AML-193 (cell line): ENCODE measurements around the gene RUVBL1.

ENCODE experiments used
- DNase-seq, 2 experiments: peaks; one replicate each; lab custom pipeline; 2025; lab: John Stamatoyannopoulos, UW

RUVBL1 gene

DNA sequence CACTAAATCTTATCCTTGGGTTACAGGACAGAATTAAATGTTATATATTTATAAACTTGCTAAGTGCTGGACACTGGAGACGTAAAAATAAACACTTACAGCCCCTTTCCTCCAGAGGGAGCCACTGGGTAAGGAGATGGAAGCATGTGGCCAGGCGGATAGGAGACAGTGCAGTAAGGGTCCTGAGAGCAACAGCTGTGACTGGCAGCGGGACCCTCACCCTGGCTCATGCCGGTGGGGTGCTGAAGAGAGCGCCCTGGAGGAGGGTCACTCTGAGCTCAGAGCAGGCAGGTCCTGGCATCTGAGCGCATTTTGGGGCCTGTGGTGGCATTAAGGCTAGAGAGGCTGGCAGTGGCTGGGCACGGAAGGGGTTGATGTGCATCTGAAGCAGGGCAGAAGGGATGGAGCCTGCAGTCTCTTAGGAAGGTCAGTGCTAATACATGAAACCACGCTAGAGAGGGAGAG, 55.4 kb downstream of the RUVBL1 start:
- peak; percentile 49 to 73 for DNase-seq

DNA sequence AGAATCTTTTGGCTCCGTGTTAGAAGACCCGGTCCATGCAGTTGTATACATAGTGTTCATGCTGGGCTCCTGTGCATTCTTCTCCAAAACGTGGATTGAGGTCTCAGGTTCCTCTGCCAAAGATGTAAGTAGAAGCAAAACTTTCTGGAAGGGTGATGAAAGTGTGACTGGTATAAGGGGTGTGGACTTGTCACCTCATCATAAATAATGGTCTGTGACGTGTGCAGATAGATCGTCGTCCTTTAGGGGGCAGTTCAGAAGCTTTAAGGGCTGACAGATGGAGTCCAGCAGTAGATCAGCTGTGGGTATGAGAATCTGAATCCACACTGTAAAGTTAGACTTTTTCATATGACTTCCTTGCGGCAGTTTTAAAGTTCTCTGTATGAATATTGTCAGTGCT, 56.1 kb downstream of the RUVBL1 start:
- DNase-seq = no peak

DNA sequence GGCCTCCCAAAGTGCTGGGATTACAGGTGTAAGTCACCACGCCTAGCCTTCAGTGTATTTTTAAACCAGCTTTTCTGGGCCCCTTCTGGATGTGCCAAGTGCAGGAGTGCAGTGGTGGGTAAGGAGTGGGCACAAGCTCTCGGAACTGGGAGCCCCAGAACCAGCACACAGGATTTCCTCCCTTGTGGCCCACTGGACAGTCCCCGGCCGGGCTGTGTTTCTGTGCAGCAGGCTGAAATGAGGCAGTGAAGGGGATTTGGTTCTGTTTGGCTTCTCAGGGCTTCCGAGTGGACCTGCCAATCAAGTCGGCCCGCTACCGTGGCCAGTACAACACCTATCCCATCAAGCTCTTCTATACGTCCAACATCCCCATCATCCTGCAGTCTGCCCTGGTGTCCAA, 56.9 kb downstream of the RUVBL1 start:
- DNase-seq = no peak

DNA sequence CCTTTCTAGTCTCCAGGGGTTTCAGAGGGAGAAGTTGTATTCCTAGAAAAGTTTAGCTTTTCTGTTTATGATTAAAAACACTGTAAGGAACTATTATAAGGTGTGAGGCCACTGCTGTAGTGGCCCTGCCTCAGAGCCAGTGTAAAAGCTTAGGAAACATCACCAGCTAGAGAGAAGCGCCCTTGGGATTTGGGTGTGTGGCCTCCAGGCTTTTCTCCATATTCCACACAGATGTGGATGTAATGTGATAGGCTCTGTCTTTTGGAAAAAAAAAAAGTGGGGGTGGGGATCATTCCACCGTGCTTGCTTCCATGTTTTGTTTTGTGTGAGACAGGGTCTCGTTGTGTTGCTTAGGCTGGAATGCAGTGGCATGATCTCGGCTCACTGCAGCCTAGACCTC, 57.5 kb downstream of the RUVBL1 start:
- no peak for DNase-seq

DNA sequence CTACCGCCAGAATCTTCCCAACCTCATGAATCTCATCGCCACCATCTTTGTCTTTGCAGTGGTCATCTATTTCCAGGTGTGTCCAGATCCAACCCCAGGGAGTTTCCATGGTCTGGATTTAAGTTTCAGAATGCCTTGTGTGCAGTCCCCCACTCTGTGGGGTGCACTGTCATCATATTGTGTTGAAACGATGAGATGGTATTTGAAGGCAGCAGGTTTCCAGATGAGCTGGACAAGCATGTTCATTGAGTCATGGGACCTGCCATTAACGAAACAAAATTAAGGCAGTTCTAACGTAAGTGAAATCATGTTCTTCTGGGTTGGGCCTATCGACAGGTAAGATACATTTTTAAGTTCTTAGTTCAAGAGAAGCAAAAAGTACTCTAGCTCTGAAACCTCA, 58.6 kb downstream of the RUVBL1 start:
- DNase-seq = no peak

DNA sequence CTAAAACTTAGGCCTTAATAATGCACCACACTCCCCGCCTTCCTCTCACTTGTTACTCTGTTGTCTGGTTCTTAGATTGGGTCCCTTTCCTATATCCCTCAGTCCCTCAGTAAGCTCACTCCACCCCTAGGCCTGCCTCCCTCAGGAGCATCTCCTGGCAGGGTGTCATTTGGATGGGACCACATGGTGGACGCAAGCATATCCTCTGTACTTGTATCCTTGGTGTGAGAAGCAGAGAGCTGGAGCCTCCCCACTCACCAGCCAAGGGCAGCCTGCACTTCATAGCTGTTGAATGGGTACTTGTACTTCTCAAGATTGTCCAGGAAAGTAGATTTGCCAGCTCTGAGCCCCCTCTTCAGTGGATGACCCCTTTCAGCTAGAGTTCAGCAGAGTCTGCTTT, 59.7 kb downstream of the RUVBL1 start:
- no peak for DNase-seq

DNA sequence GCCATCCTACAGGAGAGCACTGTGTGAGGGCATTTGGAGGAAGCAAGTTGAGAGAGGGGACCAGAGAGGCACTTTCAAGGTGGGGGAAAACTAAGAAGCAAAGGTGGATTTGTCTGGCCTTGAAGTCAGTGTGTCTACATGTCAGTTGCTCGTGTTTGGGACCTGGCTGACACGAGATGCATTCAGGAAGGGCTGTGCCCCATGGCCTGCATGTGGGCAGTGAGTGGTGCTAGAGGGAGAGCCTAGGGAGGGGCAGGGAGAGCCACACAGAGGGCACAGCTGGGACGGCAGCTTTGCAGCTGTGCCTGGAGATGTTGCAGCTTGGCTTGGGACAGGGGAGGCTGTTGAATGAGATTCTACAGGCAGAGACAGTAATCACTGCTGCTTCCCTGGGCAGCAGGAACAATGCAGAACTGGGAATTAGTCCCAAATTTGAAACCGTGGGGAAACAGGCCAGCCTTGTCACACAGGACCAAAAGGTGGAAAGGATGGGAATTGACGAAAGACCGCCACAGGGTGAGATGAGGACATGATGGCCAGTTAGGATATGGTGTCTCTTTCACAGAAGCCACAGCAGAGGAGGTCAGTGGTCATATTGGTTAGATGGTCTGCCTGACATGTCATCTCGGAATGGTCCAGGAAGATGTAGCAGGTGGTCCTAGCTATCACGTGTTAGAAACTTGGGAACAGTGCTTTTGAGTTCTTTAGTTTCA, 61.4 kb downstream of the RUVBL1 start:
- no peak for DNase-seq

DNA sequence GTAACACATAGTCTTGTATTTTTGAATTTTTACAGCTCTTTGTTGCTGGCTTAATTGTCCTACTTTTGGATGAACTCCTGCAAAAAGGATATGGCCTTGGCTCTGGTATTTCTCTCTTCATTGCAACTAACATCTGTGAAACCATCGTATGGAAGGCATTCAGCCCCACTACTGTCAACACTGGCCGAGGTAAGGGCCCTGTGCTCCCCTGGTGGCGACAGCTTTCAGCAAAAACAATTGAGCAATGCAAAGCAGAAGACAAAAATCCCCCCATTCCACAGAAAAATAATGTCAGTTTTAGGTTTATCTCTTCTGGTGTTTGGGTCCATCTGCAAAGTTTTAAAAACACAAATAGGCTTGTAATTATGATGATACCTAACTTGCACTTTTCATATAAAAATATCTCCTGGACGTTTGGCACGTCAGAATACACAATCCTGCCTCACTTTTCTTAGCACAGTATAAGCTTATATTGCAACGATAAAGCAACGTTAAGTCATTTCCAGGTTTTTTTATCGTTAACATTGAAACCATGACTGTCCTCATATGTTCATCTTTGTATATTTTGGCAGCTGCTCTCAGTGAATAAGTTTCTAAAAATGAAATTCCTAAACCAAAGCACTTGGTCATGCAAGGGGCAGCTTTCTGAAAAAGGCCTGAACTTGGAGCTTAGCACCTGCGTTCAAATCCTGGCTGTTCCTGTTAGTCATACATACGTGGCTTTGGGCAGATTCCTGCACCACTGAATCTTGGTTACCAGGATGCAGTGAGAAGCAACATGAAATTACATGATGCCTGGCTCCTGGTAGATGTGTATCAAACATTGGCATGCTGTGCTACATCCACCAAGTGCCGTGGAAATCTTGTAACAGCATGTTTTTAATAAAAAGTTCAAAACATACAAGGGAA, 62.9 kb downstream of the RUVBL1 start:
- DNase-seq = no peak

DNA sequence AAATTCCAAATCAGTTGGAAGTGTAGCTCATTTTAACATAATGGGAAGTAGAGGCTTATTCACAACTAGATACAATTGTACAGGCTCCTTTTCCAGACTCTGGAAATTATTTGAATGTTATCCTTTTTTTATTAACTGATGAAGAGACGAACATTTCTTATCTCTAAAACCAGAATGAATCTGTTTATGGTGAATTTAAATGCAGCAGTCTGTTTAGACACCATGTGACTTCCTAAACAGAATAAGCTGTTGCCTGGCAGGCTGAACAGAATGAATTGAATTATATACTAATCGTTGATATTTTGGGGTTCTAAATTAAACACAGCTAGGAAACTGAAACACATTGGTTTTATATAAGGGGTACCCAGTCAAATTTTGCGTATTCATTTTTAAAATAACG, 67.4 kb downstream of the RUVBL1 start:
- DNase-seq = no peak

DNA sequence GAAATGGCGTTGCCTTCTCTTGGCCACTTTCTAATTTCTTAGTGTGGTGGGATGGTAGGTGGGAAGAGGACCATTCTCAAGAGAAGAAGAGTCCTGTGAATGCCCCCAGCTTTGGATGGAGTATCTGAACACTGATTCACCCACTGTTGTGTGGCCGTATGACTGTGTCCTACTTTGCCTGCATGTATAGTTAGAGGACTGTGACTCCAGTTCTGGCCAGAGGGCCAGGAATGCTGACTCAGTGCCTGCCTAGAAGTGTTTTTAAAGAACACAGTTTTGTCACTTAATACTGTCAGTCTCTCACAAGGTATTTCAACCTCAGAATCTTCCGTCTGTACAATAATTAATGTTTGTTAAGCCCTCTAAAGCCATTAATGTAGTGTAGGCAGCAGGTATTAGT, 69.2 kb downstream of the RUVBL1 start:
- DNase-seq = no peak

DNA sequence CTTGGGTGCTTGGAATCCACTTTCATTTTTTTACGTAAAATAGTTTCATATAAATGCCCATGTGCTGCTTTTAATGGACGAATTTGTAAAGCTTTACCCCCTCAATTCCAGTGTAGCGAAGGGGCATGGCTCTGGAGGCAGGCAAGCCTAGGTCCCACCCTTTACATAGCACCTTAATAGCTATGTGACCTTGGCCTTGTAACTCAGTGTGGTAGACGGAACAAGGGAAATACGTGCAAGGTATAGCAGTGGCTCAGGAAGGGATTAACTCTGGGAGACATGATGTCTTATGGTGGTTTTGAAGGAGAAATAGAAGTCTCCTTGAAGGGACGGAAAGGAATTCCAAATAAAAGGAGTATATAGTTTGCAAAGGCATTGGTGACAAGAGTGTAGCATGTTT, 70.0 kb downstream of the RUVBL1 start:
- no peak for DNase-seq

DNA sequence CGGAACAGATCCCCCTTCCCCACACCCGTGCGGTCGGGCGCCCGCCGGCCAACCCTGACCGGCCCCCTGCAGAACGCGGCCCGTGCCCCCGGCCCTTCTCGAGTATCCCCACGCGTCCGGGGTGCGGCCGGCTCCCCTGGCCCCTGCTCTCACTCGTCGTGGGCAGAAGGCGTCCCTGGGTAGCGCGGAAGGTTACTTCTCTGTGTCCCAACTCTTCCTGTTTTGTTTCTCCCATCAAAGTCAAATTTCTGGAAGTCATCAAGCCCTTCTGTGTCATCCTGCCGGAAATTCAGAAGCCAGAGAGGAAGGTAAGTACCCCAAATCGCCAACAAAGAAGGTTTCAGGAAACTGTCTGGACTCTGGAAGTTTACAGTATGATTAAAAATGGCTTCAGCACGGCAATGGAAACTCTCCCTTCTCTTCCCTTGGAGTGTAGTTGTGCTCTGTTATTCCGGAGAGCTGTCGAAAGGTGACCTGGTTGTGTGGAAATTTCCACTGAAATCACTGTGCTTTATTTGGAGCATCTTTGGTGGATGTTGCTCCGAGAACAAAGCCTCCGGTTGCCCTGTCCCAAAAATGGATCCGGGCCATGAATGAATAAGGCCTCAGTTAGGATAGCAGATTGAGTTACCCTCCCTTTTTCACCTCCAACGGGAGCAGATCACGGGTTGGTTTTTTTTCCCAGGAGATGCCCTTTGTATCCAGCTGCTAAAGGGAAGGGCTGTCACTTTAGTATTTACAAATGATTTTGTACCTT, 70.8 kb downstream of the RUVBL1 start:
- no peak for DNase-seq

DNA sequence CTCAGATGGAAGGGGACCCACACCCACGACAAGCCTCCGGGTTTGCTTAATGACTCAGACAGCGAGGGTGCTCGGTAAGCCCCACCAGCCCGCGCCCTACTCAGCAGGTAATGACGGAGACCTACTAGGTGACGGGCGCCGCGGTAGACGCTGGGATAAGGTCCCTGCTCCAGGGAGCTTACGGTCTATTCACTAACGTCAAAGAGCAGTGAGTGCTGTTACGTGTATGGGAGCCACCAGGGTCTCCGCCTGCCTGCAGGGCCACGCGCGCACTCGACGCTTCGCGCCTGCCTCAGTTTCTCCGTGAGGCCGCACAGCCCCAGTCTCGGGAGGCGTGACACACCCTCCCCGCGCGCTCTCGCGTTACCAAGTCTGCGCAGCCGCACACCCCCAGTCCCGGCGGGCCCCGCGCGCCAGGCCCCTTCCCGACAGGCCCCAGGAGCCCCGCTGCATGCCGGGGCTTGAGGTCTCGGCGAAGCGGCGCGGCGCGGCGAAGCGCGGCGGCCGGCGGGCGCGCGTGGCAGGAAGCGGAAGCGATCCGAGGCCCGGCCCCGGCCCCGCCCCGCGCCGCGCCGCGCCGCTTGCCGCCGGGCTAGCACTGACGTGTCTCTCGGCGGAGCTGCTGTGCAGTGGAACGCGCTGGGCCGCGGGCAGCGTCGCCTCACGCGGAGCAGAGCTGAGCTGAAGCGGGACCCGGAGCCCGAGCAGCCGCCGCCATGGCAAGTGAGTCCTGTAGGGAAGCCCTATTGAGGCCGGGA, 71.6 kb downstream of the RUVBL1 start, which contains the start of gene SEC61A1:
TSS of gene SEC61A1 (plus strand) at position 601 of the 758 bp plus-strand sequence. CDS start at position 717, 116 bp downstream.
- peak; percentile 91 to 95 for DNase-seq

DNA sequence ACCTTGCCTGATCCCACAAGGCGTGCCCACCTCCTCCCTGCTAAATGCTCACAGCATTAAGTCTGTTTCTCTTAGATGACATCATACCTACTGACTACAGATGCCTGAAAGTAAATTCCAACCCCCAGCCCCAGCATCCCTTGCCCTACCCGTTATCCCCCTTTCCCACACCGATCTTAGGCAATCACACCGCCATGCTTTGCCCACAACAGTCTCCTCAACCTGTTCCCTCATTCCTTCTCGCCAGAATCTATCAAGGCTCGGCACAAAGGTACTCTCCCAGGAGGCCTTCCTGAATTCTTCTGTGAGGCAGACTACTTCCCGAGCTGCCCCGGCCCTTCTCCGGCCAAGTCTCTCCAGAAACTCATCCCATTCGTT, 72.2 kb downstream of the RUVBL1 start:
- no peak for DNase-seq

DNA sequence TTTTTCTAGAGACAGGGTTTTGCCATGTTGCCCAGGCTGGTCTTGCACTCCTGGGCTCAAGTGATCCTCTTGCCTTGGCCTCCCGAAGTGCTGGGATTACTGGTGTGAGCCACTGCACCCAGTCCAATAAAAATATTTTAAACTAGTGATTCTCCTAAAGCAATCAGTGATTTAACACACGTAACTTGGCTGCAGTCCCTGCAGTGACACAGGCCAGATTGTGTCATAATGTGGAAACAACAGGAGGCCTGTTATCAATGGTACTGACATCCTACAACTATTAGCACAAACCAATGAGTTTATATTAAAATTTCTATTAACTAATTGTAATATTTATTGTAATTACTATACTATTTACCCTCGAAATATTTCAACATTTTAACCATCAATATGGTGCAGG, 73.0 kb downstream of the RUVBL1 start:
- no peak for DNase-seq

DNA sequence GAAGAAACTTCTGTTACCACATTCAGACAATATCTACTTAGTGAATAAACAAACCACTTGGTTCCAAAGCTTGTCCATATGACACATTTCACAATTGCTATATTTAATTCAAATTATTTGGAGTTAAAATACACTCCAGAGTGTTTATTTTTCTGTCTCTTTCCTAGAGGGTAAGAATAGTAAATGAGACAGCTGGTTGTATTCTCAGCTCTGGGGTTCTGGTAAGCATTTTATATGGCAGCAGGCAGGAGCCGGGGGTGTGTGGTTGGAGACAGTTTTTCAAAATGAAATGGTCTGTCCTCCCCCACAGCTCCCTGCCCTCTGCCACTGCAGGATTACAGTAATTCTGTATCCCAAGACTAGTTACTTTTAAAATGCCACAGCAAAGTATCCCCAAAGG, 82.3 kb downstream of the RUVBL1 start:
- no peak for DNase-seq

DNA sequence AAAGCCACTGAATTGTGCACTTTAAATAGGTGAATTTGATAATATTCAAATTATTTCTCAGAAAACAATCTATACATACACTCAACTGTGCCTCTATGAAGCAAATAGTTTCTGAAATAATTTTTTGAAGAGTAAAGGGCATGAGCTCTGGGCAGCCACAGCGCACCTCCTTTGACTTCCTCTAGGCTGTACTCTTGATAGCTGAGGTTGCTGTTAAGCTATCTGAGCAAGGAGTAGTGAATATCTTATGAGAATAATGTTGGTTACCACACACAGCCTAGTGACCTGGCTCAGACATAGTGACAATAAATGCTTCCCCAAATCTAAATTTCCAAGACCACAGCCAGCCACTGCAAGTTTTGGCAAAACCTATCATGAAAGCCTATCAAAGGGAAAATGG, 83.0 kb downstream of the RUVBL1 start:
- DNase-seq = no peak

DNA sequence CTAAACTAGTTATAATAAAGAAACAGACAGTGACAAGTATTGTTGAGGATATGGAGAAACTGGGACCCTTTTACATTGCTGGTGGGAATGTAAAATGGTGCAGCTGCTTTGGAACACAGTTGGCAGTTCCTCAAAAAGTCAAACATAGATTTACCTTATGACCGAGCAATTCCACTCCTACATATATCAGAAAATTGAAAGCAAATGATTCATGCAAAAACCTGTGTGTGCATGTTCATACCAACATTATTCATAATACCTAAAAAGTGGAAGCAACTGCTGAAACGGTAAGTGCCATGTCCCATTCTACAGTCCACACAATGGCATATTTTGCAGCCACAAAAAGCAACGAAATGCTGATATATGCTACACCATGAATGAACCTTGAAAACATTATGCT, 83.6 kb downstream of the RUVBL1 start:
- DNase-seq = no peak

DNA sequence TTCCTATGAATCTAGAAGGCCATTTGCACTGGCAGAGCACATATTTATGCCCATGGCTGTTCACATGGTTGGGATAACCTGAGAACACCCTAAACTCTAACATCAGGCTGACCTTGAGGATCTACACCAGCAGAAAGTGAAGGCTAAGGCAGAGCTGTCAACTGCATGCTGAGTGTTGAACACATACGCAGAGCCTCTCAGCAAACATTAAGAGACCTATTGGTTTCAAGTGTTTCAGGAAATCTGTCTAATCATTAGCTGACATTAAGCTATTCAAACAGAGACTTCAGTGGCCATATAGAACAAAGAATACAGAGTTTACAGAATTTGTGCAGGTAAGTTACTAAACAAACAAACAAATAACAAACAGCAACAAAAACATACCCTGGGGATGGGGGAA, 87.5 kb downstream of the RUVBL1 start:
- DNase-seq = no peak

DNA sequence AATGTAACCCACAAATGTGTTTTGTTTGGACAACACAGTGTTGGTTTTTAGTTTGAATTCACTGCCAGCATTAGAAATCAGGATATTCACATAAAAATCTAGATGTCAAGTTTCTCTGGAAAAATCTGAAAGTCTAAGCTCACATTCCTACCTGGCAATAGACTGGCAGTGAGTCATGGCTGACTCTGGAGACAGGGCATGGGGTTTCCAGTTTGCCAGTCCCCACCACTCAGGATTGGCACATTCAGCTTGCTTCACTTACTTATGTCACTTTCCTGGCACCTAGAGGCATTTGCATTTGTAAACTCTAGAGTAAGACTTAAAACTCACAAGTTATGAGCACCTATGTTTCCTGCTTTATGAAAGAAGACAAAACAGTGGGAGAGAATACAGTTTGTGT, 90.5 kb downstream of the RUVBL1 start:
- no peak for DNase-seq
